ENCODE results near the gene TNRC6A. TPM values are rescaled to one million over a fixed set of nuclear protein-coding genes. Genes with fewer than 3 reads are reported as not detected.

The TNRC6A gene
- total and polyA plus RNA-seq, 9 of the 15 experiments (the other 6 are each of a cell fraction or from before 2014, with no cell fraction given): 3.4 to 32.1 (median 26.6) TPM

- TF ChIP-seq MTA1 (IDR thresholded peaks at IDR 0.05; ENCODE audit: borderline replicate concordance): peak; percentile 79
- TF ChIP-seq NCOA4 (IDR thresholded peaks at IDR 0.05; ENCODE audit: partially characterized antibody): no peak
- peak; percentile 44; the same call in 1 of the 2 replicates for TF ChIP-seq TRIM28 (IDR thresholded peaks at IDR 0.05)
- 0 out of 2 replicates have a peak, but pooled peaks have one; percentile 59 for TF ChIP-seq TOE1 (IDR thresholded peaks at IDR 0.05; ENCODE audit: borderline replicate concordance)
- TF ChIP-seq TOE1 (CRISPR knock-in tag; IDR thresholded peaks at IDR 0.05; ENCODE audit: borderline replicate concordance, low read depth): no peak
- peak; percentile 47; the same call in 1 of the 2 replicates for TF ChIP-seq LCOR (CRISPR knock-in tag; IDR thresholded peaks at IDR 0.05)
- TF ChIP-seq EP400 (IDR thresholded peaks at IDR 0.05): peak; percentile 51; the same call in 1 of the 2 replicates
- no peak for TF ChIP-seq HMG20B (CRISPR knock-in tag; IDR thresholded peaks at IDR 0.05)
- no peak for TF ChIP-seq FOXK1 (CRISPR knock-in tag; IDR thresholded peaks at IDR 0.05; ENCODE audit: borderline replicate concordance)
- peak; percentile 95 for TF ChIP-seq ARID1B (IDR thresholded peaks at IDR 0.05)
- TF ChIP-seq, protein P1, sequence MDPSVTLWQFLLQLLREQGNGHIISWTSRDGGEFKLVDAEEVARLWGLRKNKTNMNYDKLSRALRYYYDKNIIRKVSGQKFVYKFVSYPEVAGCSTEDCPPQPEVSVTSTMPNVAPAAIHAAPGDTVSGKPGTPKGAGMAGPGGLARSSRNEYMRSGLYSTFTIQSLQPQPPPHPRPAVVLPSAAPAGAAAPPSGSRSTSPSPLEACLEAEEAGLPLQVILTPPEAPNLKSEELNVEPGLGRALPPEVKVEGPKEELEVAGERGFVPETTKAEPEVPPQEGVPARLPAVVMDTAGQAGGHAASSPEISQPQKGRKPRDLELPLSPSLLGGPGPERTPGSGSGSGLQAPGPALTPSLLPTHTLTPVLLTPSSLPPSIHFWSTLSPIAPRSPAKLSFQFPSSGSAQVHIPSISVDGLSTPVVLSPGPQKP (CRISPR knock-in tag; IDR thresholded peaks at IDR 0.05): no peak
- no peak for TF ChIP-seq SIN3B (IDR thresholded peaks at IDR 0.05; ENCODE audit: low read depth)
- no peak for TF ChIP-seq ZNF583 (CRISPR knock-in tag; IDR thresholded peaks at IDR 0.05)
- TF ChIP-seq ETV6 (IDR thresholded peaks at IDR 0.05; ENCODE audit: borderline replicate concordance in 1 of 2, low read depth in 2 of 2, low read length in 1 of 2): no peak
- no peak for TF ChIP-seq ETV6 (CRISPR knock-in tag; IDR thresholded peaks at IDR 0.05; ENCODE audit: borderline replicate concordance)
- TF ChIP-seq CREBBP (IDR thresholded peaks at IDR 0.05; ENCODE audit: low read depth, low read length): no peak
- TF ChIP-seq SMAD3 (CRISPR knock-in tag; conservative IDR thresholded peaks at IDR 0.05): no peak
- TF ChIP-seq ZNF41 (CRISPR knock-in tag; conservative IDR thresholded peaks at IDR 0.05): no peak
- no peak for TF ChIP-seq ATF1 (CRISPR knock-in tag; IDR thresholded peaks at IDR 0.05)
- peak; percentile 68 for TF ChIP-seq ATF1 (tag; IDR thresholded peaks at IDR 0.05)
- no peak for TF ChIP-seq POU5F1 (IDR thresholded peaks at IDR 0.05; ENCODE audit: borderline replicate concordance, low read depth, low read length, partially characterized antibody)
- TF ChIP-seq CBX3 (IDR thresholded peaks at IDR 0.05; ENCODE audit: borderline replicate concordance in 1 of 2, low read length in 2 of 2): 0 out of 3 replicates have a peak, but pooled peaks of 1 of the 2 experiments have one; percentile 14
- peak; percentile 96 for TF ChIP-seq CBFA2T3 (IDR thresholded peaks at IDR 0.05)
- peak; percentile 75; the same call in 1 of the 2 replicates for TF ChIP-seq TARDBP (IDR thresholded peaks at IDR 0.05)
- TF ChIP-seq PCBP2 (IDR thresholded peaks at IDR 0.05; ENCODE audit: low read depth, low read length, poor library complexity, severe bottlenecking): no peak
- no peak for TF ChIP-seq NR2C2 (CRISPR knock-in tag; IDR thresholded peaks at IDR 0.05)
- TF ChIP-seq NR2C2 (tag; IDR thresholded peaks at IDR 0.05): peak; percentile 53; the same call in 1 of the 2 replicates
- peak; percentile 100 for TF ChIP-seq JUND (IDR thresholded peaks at IDR 0.05; ENCODE audit: borderline replicate concordance, low read depth, low read length)
- peak; percentile 99 for TF ChIP-seq JUND (tag; IDR thresholded peaks at IDR 0.05; ENCODE audit: borderline replicate concordance, low read depth, low read length)
- peak; percentile 60 for TF ChIP-seq EHMT2 (IDR thresholded peaks at IDR 0.05)
- no peak for TF ChIP-seq PPARD (CRISPR knock-in tag; IDR thresholded peaks at IDR 0.05)
Measured at GRCh38 chr16:24844101-24845030, 114.9 kb downstream of the TNRC6A start (continued).
